GM18870 (cell line): Measurements from ENCODE around the gene ZSCAN12.
A peak's percentile ranks its signal among the peaks of the same experiment; 100 is the strongest.

Experiments
- ATAC-seq: cut with Tn5 transposase; IDR thresholded peaks from one replicate; pipeline ENCODE4 v1.9.1; 2021; ENCODE audit warnings: moderate library complexity; ENCODE audit not compliant: unreplicated experiment

Gene ZSCAN12

DNA sequence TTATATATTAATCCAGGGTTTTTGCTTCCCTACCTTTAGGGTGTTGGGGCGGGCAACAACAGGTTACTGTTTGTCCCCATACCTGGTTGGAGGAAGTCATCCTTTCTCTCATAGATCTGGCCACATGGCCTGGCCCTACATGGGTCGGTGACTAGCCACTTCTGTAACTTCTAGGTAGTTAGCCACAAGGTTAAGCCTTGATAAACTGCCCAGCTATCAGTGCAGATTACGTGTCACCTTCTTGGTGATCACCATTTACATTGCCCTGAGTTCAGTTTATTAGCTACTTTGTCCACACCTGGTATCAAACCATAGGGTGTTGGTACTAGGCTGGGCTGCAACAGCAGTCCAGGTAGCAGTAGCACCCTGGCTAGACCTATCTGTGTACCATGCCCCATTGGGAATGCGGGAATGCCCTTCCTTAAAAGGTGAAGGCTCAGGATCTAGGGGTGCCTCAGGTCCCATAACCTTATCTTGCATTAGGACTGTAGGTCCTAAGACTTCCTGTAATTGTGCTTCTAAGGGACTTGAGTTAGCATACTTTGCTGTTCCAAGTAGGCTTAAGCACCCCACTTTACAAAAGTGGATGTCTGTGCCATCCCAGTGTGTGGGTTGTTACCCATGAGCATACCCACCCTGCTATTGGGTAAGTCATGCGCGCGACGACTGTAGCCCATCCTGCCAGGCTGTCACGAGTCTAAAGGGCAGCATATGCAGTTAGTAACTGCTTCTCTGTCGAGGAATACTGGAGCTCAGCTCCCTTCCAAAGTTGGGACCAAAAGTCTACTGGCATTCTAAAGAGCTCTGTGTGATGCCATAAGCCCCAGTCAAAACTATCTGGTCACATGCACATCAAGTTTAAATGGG is 44.6 kb downstream of the ZSCAN12 start:
- ATAC-seq = no peak

- no peak for ATAC-seq
These were observed 45.4 kb downstream of the ZSCAN12 start for GRCh38 chr6:28353981-28354676.

GRCh38 chr6:28353356-28353755 is 46.2 kb downstream of the ZSCAN12 start:
- ATAC-seq = no peak

GRCh38 chr6:28351493-28351925 is 48.0 kb downstream of the ZSCAN12 start:
- ATAC-seq = no peak

DNA sequence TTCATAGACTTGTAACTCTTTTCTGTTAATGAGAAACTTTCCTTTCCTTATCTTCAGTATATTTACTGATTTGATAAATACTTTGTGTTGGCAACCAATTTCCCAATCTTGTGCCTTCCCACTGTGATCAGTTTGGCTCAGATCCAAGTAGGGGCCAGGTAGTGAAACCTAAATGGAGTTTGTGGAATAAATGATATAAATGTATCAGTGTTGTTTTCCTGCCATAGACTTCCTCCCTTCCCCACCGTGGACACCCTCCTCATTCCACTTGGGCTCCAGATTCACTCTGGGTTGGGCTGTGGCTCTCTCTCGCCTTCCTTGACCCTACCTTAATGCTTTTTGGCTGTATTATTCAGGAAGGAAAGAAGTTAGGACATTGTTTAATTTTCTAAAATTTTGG is 48.5 kb downstream of the ZSCAN12 start:
- no peak for ATAC-seq

DNA sequence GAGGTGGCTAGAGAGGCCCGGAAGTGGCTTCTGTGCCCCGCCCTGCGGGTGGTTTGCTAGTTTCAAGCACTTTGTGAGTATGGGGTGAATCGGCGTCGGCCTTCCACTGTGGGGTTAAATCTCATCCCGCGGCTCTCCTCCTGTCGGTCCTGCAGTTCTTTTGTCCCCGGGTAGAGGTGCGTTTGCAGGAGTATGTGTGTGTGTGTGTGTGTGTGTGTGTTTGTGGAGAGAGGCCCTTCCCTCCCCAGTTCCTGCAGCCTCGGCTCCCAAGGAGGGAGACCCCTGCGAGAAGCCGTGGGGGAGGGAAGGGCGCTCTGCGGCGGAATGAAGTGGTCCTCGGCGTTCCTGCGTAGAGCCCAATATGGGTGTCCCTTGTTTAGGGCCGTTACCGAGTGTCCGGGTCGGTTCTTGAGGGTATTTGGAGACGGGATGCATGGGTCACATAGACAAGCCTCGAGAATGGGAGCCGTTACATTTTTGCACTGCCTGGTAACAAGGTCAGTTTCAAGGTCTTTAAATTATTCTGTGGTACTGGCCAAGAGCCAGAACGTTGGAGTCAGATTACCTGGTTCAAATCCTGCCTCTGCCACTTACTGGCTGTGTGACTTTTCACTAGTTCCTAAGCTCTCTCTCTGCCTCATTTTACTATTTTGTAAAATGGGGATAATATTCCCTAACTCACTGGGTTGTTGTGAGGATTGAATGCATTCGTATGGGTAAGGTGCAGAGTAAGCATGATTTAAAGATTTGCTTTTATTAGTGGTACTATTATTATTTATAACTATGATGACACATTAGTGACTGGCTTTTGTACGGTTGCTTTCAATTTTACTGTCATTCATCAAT is 49.4 kb downstream of the ZSCAN12 start, which contains the start of gene ZKSCAN3:
Gene ZKSCAN3, plus strand, starts transcription at position 56 of the 846 bp plus-strand sequence. CDS start 9,640 bp downstream, outside the sequence.
- ATAC-seq = peak; percentile 84

DNA sequence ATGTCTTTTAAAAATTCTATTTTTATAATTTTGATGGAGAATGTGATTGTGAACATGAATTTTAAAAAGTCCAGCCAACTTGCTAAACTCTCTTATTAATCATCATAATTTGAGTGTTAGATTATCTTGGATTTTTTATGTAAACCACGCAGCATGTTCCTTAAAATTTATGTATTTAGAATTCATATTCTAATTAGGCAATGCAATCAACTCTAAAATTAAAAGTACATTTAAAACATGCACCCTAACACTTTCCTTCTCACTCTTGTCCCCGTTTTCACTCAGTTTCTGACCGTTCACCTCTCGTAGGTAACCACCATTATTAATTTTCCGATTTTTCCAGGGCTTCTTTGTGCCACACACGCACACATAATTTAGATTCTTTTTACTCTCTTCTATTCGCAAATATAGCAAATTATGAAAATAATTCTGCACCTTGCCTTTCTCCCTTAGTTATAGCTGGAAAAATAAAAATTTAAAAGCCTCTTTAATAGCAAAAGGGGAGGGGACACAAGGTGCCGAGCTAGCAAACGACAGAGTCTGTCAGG is 50.1 kb downstream of the ZSCAN12 start:
- no peak for ATAC-seq

- ATAC-seq = no peak
These were observed 52.4 kb downstream of the ZSCAN12 start for GRCh38 chr6:28347119-28347518.

DNA sequence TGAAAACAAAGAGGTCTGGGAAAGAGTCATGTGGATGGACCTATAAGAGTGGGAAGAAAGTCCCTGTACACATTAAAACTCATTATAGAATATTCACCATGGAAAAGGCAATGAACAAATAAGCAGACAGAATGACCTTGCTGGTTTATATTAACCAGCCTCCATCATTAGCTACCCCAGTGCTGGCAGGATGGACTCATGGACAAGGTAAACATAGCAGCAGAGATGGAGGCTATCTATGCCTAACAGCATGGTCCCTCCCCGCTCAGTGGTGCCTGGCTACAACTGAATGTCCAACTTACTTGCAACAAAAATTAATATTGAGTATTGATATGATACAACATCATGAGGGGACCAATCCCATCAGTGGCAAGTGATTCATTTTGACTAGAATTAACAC is 54.3 kb downstream of the ZSCAN12 start:
- no peak for ATAC-seq

GRCh38 chr6:28343898-28344677 is 55.5 kb downstream of the ZSCAN12 start:
- no peak for ATAC-seq

- ATAC-seq = no peak
These were observed 59.0 kb downstream of the ZSCAN12 start for GRCh38 chr6:28340310-28341095.

DNA sequence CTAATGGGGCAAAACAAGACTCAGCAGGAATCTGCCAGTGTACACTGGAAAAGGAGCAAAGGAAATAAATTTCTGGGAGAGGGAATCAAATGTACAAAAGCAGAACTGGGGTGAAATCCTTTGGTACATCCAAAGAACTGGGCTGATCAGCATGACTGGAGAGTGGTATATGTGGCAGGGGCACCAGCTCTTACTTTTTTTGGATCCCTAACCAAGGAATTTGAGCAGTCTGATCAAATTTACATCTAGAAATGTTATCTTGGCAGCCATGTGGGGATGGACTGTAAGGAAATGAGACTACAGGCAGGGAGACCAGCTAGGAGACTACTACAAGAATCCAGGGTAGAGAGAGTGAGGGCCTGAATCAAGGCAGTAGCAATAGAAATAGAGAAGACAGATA is 62.4 kb downstream of the ZSCAN12 start:
- ATAC-seq = no peak

DNA sequence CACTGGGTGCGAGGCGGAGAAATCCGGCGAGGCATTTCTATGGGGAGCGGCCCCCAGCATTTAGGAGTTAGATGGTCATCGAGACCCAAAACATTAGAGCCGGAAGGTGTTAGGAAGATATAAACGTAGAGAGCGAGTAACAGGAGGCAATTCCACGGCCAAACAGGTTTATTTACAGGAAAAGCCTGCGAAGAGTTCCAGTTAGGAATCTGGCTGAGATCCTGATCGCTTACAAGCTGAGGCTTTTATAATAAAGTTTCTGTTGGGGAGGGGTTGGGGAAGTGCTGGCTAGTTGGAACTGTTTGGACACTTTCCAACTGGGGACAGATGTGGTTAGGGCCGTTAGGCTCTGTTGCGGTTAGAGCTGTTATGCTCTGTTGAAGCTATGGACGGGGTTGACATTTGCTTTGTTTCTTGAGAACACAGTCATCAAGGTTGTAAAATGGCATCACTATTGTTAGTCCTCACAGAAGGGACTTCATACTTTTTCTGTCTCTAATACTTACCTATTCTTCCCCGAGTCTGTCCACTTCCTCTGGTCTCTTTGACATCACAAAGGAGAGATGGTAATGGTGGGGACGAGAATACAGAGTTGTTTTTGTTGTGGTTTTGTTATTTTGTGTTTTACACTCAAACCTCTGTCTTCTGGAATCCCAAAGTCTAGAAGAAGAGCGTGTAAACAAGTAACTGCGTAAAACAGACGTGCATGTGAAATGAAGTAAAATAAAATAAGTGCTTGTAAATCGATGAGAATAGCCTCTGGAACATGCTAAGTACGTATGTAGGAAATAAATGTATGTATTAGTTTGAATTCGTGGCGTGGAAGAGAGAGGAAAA is 63.0 kb downstream of the ZSCAN12 start:
- ATAC-seq = no peak

DNA sequence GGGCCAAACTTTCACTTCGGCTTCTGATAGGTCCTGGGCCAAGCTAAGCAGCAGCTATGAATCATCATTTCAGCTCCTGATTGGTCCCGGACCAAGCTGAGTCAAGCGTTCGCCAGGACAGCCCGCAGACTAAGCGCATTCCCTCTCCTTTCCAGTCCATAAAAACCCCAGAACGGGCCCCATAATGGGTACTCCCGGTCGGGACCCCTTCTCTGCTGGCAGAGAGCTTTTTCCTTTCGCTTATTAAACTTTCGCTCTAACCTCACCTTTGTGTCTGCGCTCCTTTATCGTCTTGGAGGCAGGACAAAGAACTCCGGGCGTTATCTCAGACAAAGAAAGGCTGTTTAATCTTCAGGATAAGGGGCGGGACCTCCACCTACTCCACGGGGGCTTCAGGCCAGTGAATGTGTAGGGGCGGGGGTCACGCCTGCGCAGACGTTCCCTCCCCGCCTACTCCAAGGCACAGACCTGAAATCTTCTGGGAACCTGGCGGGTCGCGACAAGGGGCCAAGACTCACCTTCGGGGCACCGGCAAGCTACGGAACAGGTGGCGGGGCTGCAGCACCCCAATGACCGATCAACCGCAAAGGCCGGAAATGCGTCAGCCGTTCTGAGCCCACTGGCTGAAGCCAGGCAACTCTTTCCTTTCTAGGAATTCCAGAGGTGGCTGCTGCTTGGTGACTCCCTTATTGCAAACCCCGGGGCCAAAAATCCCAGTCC is 63.8 kb downstream of the ZSCAN12 start, which contains the start of gene ZSCAN31:
Gene ZSCAN31, minus strand, starts transcription at position 585 of the 720 bp plus-strand sequence. CDS start 6,465 bp downstream, outside the sequence.
- ATAC-seq = peak; percentile 81

- ATAC-seq = no peak
These were observed 64.4 kb downstream of the ZSCAN12 start for GRCh38 chr6:28335040-28335563.

DNA sequence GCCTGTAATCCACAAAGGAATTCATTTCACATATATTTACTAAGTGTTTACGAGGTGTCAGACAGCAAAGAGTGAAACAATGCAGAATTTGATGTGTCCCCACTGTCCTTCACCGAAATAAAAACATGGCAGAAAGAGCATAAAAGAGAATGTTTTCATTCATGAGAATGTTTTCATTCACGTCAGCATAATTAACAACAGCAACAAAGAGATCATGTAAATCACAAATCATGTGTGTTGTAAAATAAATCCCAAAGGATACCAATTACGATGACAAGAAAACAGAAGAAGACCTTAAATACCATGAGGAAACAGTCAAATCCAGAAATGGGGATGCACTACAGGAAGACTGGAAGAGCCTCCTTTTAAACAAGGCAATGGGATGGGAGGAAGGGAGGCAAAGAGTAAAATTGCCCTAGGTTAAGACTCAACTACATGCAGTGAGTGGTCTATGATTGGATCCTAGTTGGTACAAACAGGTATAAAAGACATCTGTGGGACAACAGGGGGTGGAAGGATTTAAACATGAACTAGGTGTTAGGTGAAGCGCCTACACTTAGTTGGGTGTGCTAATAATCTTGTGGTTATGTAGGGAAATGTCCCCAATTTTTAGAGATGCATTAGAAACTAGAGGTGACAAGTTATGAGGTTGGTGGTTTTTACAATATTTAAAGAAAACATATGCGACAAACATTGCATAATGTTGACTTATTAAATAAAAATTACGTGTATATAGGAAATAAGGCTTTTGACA is 65.1 kb downstream of the ZSCAN12 start:
- no peak for ATAC-seq

- ATAC-seq = no peak
These were observed 65.9 kb downstream of the ZSCAN12 start for GRCh38 chr6:28333599-28334018.
